HG03439 (cell line): ENCODE data around the gene LRRC55.

Experiments used
- ATAC-seq: cut with Tn5 transposase; IDR thresholded peaks from one replicate; pipeline ENCODE4 v1.9.1; 2021; ENCODE audit warnings: mild to moderate bottlenecking, moderate library complexity; ENCODE audit not compliant: unreplicated experiment

Gene LRRC55

GRCh38 chr11:57231539-57232253, 49.9 kb downstream of the LRRC55 start:
- no peak for ATAC-seq

- ATAC-seq = no peak
Observed at GRCh38 chr11:57233702-57234101, 51.9 kb downstream of the LRRC55 start.

GRCh38 chr11:57235761-57236703, 54.3 kb downstream of the LRRC55 start:
- no peak for ATAC-seq

GRCh38 chr11:57237204-57237681, 55.5 kb downstream of the LRRC55 start, which contains the start of gene APLNR:
Gene APLNR, minus strand, starts transcription at chr11:57237250. Its CDS starts 246 bp downstream, at chr11:57237004.
- no peak for ATAC-seq

GRCh38 chr11:57239348-57239747, 57.6 kb downstream of the LRRC55 start:
- no peak for ATAC-seq

GRCh38 chr11:57240007-57240406, 58.3 kb downstream of the LRRC55 start:
- ATAC-seq = no peak

GRCh38 chr11:57240757-57241156, 59.0 kb downstream of the LRRC55 start:
- ATAC-seq = no peak
